Adipose tissue (tissue), 3 donors: ENCODE results near the gene WASHC4. TPM values are rescaled to one million over a fixed set of nuclear protein-coding genes. Genes with fewer than 3 reads are reported as not detected.
"Not testable (repeated sequence)": the region's sequence is repeated elsewhere in the genome, so short reads cannot be mapped to it uniquely, and the experiment has no call there.

Source experiments
- H3K27ac ChIP-seq: one replicate; pipeline ENCODE4 v1.5.1; 2013; ENCODE audit warnings: low read depth, low read length
- WGBS, 3 donors: extraction: QIAGEN DNeasy Blood & Tissue Kit; methylation state at CpG; one replicate each; pipeline ENCODE4 v1.1.7; 2013; 5-methylcytosine and 5-hydroxymethylcytosine counted together
- polyA plus RNA-seq, 3 donors: library from polyadenylated mRNA; stranded (reverse); fragments of 200-250 nt; gene quantifications; one replicate each; pipeline ENCODE4 v1.2.3, GENCODE V29; 2013
- donor health status: healthy with polysubstance abuse.
- donor health status: Bipolar disorder and iron deficiency.
- donor health status: healthy.

WASHC4 gene
- polyA plus RNA-seq, 3 donors = 9.2 to 22.4 (median 12.8) TPM

DNA sequence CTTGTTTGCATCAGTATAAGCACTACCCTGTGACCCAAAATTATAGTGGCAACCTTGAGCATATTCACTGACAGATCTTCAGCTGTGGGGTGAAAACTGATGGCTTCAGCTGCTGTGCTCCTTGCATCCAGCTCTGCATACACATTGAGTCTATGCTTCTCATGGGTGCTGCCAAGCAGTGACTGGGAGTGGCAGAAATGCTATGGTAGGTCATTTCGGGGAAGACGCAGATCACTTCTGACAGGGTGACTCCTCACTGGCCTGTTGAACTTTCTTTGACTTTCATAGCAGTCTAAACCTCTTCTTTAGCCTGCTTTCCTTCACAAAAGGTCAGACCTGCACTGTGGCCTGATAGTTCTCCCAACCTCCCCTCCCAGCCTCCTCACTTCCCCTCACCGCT is 17.7 kb upstream of the WASHC4 start:
- H3K27ac ChIP-seq = no peak overlapping the region
- 89 to 97% (median 90%) methylated on average over 3 of the region's 3 CpGs for WGBS, 3 donors

GRCh38 chr12:105090361-105090760 is 17.2 kb upstream of the WASHC4 start:
- H3K27ac ChIP-seq = no peak overlapping the region
- 71 to 79% (median 73%) methylated on average over 6 of the region's 6 CpGs for WGBS, 3 donors

DNA sequence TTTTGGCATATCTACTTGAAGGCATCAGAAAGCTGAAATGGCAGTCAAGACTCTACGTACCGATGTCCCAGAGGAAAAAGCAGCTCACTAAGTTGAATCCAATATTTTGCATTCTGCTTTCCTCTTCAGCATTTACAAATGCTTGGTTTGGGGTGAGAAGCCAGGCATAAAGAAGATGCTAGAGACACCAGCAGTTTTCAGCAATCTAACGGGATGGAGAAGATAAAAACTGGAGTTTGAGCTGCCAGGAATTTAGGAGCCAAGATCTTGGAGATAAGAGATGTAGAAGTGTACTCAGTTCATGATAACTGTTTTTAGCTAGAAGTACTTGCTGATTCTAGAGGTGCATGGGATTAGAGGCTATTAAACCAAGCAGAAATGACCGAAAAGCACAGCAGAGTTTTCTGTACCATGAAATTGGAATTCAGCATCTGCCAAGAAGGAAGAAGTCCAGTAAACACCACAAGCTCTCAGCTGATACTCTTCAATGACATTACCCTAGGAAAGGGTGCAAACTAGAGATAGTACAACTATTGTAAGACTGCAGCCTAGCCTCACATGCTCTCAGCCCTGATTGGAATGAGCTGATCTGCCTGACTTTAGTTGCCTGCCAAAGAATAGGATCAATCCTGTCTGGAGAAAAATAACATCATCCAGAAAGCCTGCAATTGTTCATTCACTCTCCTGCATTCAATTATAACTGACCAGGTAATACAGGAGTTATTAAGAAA is 15.9 kb upstream of the WASHC4 start:
- no peak overlapping the region for H3K27ac ChIP-seq
- 54 to 62% (median 61%) methylated on average over 4 of the region's 4 CpGs for WGBS, 3 donors

GRCh38 chr12:105092336-105092735 is 15.2 kb upstream of the WASHC4 start:
- WGBS, 3 donors = 22 to 63% (median 53%) methylated on average over 13 of the region's 13 CpGs
- H3K27ac ChIP-seq = no peak overlapping the region

DNA sequence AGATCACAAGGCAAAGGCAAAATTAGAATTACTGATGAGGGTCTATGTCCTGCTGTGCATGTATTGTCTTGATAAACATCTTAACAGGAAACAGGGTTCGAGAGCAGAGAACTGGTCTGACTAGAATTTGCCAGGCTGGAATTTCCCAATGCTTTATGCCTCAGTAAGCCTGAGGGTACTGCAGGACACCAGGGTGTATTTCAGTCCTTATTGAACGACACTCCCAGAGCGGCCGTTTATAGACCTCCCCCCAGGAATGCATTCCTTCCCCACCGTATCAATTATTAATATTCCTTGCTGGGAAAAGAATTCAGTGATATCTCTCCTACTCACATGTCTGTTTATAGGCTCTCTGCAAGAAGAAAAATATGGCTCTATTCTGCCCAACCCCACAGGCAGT is 12.2 kb upstream of the WASHC4 start:
- 91 to 94% (median 91%) methylated on average over 5 of the region's 5 CpGs for WGBS, 3 donors

DNA sequence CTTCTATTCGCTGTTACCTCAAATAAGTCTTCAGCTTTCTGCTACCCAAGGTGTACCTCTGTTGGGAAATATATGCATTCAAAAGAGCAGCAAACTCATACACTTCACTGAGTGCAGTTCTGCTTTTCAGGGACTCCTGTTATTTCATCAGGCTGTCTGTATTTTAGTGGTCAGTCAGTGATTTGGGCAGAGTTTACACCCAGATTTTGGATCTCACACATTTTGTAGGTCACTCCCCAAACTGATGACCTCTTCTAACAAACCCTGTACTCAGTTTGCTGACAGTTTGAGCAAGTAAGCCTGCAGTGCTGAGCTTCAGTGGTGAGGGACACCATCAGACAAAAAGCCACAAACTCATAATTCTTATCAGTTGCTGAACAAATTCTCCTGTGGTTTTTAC is 8.2 kb upstream of the WASHC4 start:
- no peak overlapping the region for H3K27ac ChIP-seq
- WGBS, 3 donors = 85 to 98% (median 96%) methylated on average over 1 of the region's 1 CpG

More for the DNA sequence above, 12.2 kb upstream of the WASHC4 start:
- not testable (repeated sequence) for H3K27ac ChIP-seq

DNA sequence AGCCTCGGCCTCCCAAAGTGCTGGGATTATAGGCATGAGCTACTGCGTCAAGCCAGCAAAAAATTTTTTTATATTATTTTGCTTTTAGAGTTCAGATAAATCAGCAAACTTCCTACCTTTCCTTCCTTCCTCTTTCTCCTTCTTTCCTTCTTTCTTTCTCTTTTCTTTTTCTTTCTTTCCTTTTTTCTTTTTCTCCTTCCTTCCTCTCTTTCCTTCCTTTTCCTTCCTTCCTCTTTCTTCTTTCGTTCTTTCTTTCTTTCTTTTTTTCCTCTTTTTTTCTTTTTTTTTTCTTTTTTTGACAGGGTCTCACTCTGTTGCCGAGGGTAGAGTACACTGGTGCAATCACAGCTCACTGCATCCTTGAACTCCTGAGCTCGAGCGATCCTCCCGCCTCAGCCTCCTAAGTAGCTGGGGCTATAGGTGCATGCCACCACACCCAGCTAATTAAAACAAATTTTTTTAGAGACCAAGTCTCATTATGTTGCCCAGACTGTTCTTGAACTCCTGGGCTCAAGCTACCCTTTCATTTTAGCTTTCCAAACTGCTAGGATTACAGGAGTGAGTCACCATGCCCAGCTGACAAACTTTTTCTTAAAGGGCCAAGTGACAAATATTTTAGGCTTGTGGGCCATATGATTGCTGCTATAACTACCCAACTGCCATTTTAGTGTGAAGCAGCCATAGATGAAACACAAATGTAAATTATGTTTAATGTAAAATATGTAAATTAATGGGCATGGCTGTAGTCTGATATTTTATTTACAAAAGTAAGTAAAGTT is 7.1 kb upstream of the WASHC4 start:
- H3K27ac ChIP-seq = no peak overlapping the region
- 86 to 89% (median 87%) methylated on average over 7 of the region's 7 CpGs for WGBS, 3 donors

DNA sequence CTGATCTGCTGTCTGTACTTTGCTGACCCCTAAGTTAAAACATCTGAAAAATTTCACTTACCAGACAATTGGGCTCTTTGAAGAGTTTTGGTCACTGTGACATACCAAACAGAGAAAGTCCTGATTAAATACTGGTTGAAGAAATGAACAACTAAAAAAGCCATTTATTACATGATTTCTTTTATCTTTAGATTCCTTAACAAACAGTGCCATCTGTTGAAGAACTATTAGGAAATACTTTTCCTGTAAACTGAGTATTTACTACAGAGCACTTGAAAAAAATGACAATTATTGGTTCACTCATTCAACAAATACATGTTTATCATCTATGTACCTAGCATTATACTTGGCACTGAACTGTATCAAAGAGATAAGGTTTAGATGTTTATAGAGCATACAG is 6.5 kb upstream of the WASHC4 start:
- no peak overlapping the region for H3K27ac ChIP-seq

GRCh38 chr12:105102673-105103072 is 4.9 kb upstream of the WASHC4 start:
- H3K27ac ChIP-seq = no peak overlapping the region

DNA sequence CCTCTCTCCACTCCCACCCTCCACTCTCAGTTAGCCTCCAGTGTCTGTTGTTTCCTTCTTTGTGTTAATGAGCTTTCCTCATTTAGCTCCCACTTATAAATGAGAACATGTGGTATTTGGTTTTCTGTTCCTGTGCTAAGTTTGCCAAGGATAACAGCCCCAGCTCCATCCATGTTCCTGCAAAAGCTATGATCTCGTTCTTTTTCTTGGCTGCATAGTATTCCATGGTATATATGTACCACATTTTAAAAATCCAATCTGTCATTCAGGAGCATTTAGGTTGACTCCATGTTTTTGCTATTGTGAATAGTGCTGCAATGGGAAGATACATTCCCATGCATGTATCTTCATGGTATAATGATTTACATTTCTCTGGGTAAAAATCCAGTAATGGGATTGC is 2.8 kb upstream of the WASHC4 start:
- 86 to 91% (median 89%) methylated on average over 1 of the region's 1 CpG for WGBS, 3 donors
- no peak overlapping the region for H3K27ac ChIP-seq

DNA sequence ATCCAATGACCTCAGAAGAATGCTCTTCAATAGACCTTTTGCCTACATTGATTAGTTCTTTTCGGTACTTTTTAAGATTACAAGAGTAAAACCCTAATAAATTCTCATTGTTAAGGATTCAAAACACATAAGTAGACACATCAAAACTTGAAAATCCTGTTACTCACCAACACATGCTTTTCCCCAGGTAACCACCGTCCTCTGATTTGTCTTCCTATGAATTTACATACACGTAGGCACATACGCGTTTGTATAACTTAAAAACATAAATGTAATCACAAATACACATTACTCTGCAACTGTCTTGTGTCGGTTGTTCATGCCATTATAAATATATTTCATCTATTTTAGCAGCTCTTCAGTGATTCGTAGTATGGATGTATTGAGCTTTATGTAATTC is 910 bp upstream of the WASHC4 start:
- WGBS, 3 donors = 16 to 57% (median 55%) methylated on average over 7 of the region's 7 CpGs
- no peak overlapping the region for H3K27ac ChIP-seq

DNA sequence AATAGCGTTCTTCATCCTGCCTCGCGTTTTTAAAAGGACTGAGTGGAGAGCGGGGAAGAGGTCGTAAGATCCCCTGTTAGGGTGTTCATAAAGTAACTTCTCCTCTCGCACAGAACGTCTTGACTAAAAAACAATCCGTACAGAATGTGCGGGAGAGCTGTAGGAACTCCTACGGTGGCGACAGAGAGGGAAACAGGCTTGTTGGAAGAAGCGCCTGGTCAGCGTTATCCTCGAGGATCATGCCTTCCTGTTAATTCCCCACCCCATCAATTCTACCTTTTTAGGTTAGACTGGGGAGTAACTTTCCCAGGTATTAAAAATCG is 399 bp upstream of the WASHC4 start:
- WGBS, 3 donors = 0% methylated on average over 15 of the region's 15 CpGs

DNA sequence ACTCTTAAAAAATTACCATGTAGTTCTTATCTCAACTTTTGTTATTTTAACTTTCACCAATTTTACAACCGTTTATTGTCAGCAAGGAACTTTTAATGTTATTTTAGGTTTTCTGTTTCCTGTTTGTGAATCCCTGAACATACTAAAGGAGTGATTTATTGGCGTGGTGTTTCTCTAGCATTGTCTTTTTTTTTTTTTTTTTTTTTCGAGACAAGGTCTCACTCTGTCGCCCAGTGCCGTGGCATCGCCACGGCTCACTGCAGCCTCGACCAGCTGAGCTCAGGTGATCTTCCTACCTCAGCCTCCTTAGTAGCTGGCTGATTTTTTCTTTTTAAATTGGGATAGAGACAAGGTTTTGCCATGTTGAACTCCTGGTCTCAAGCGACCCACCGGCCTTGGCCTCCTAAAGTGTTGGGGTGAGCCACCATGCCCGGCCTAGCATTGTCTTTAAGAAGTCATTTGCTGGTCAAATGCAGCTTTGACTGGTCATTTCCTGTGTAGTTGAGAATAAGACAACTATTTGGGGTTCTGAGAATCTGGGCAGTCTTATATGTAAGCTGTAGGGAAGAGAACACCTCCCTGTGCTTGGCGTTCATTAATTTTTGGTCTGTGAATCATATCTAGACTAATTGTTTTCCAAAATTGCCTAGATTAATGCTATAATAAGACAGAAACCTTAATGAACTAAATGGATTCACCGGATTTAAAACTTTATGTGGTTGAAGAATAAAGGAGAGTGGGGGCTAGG is 2.1 kb downstream of the WASHC4 start:
- 26 to 54% (median 31%) methylated on average over 12 to 13 of the region's 13 CpGs for WGBS, 3 donors
- H3K27ac ChIP-seq = no peak overlapping the region

More for the DNA sequence above, 399 bp upstream of the WASHC4 start:
- H3K27ac ChIP-seq = no peak overlapping the region

- WGBS, 3 donors = 45 to 60% (median 59%) methylated on average over 4 of the region's 4 CpGs
- H3K27ac ChIP-seq = no peak overlapping the region
These were observed 3.3 kb downstream of the WASHC4 start for GRCh38 chr12:105110851-105111250.

GRCh38 chr12:105113094-105113493 is 5.6 kb downstream of the WASHC4 start:
- H3K27ac ChIP-seq = no peak overlapping the region
- WGBS, 3 donors = 87 to 96% (median 90%) methylated on average over 3 of the region's 3 CpGs

GRCh38 chr12:105116969-105117368 is 9.4 kb downstream of the WASHC4 start:
- H3K27ac ChIP-seq = no peak overlapping the region
- WGBS, 3 donors = 63 to 90% (median 85%) methylated on average over 1 of the region's 1 CpG

- H3K27ac ChIP-seq = no peak overlapping the region
- 84 to 92% (median 88%) methylated on average over 2 of the region's 2 CpGs for WGBS, 3 donors
These were observed 13.0 kb downstream of the WASHC4 start for GRCh38 chr12:105120551-105120950.

GRCh38 chr12:105138248-105138647 is 30.7 kb downstream of the WASHC4 start:
- 81 to 90% (median 84%) methylated on average over 2 of the region's 2 CpGs for WGBS, 3 donors

GRCh38 chr12:105141320-105141922 is 33.9 kb downstream of the WASHC4 start:
- no peak overlapping the region for H3K27ac ChIP-seq
- 88 to 94% (median 91%) methylated on average over 6 of the region's 6 CpGs for WGBS, 3 donors

More at GRCh38 chr12:105138248-105138647, 30.7 kb downstream of the WASHC4 start:
- H3K27ac ChIP-seq = no peak overlapping the region
